CD14-positive monocyte (primary cell): Measurements from ENCODE around the gene KAZN. TPM values are rescaled to one million over a fixed set of nuclear protein-coding genes. Genes with fewer than 3 reads are reported as not detected.
"Not testable (repeated sequence)": the region's sequence is repeated elsewhere in the genome, so short reads cannot be mapped to it uniquely, and the experiment has no call there.

Experiments
- DNase-seq, 3 donors: peaks; one replicate each; pipeline ENCODE4 v3.0.0-alpha.2; 2011 to 2022
- H2AFZ ChIP-seq: 2 replicates; pipeline ENCODE4 v1.6.0; 2012; ENCODE audit warnings: mild to moderate bottlenecking, low read depth, low read length, inconsistent platforms; ENCODE audit not compliant: insufficient read depth, poor library complexity, severe bottlenecking
- H3K27ac ChIP-seq, 2 donors: 1 replicate in 1 of 2; 2 replicates in 1 of 2; pipeline ENCODE4 v1.5.1; 2012 to 2013; ENCODE audit warnings: low read length in 2 of 2, control low read depth in 1 of 2, inconsistent platforms in 1 of 2, low read depth in 1 of 2, mild to moderate bottlenecking in 1 of 2
- H3K27me3 ChIP-seq, 2 donors: one replicate each; pipeline versions ENCODE4 v1.6.0 to v1.6.1; 2011 to 2013; ENCODE audit warnings: low read length in 2 of 2; ENCODE audit not compliant: control insufficient read depth in 2 of 2, insufficient read depth in 2 of 2
- H3K36me3 ChIP-seq, 2 donors: replicated peaks in 1 of 2; 1 replicate in 1 of 2; 2 replicates in 1 of 2; pipeline versions ENCODE4 v1.5.1 to v1.6.1; 2012 to 2013; ENCODE audit warnings: low read length in 2 of 2, control low read depth in 1 of 2, inconsistent platforms in 1 of 2, mild to moderate bottlenecking in 1 of 2; ENCODE audit not compliant: insufficient read depth in 2 of 2, control insufficient read depth in 1 of 2
- H3K4me1 ChIP-seq, 2 donors: 1 replicate in 1 of 2; 2 replicates in 1 of 2; pipeline versions ENCODE4 v1.5.1 to v1.6.1; 2012 to 2013; ENCODE audit warnings: low read length in 2 of 2, control low read depth in 1 of 2, inconsistent platforms in 1 of 2, mild to moderate bottlenecking in 1 of 2, moderate library complexity in 1 of 2; ENCODE audit not compliant: insufficient read depth in 2 of 2, control insufficient read depth in 1 of 2
- H3K4me2 ChIP-seq: replicated peaks from 2 replicates; pipeline ENCODE3; 2012; ENCODE audit warnings: low read length, moderate library complexity, mild to moderate bottlenecking; ENCODE audit not compliant: poor library complexity, severe bottlenecking; ENCODE audit errors: extremely low read depth
- H3K4me3 ChIP-seq, 3 experiments: fragments of 200-600 bp in 1 of 3; sonication (generic) in 1 of 3; replicated peaks in 1 of 3; 1 replicate in 2 of 3; 2 replicates in 1 of 3; pipeline ENCODE4 v1.5.1; 2011 to 2013; ENCODE audit warnings: low read length in 3 of 3, mild to moderate bottlenecking in 3 of 3, control low read depth in 2 of 3, low read depth in 2 of 3, inconsistent platforms in 1 of 3, moderate library complexity in 1 of 3
- H3K79me2 ChIP-seq: 2 replicates; pipeline ENCODE4 v1.6.0; 2012; ENCODE audit warnings: mild to moderate bottlenecking, control low read depth, inconsistent platforms, low read length, moderate library complexity; ENCODE audit not compliant: insufficient read depth
- H3K9ac ChIP-seq: 2 replicates; pipeline ENCODE4 v1.6.0; 2017; ENCODE audit warnings: low read length, mild to moderate bottlenecking; ENCODE audit not compliant: insufficient read depth, poor library complexity, severe bottlenecking
- H3K9me3 ChIP-seq, 2 donors: replicated peaks in 1 of 2; 1 replicate in 1 of 2; 2 replicates in 1 of 2; pipeline versions ENCODE4 v1.5.1 to v1.6.1; 2012 to 2013; ENCODE audit warnings: low read length in 2 of 2, control low read depth in 1 of 2; ENCODE audit not compliant: control insufficient read depth in 1 of 2, insufficient read depth in 1 of 2
- H4K20me1 ChIP-seq: 2 replicates; pipeline ENCODE4 v1.6.0; 2012; ENCODE audit warnings: mild to moderate bottlenecking, low read length, control low read depth, moderate library complexity; ENCODE audit not compliant: insufficient read depth
- H3K27ac Mint-ChIP-seq, 7 donors: one replicate each; pipeline ENCODE4 v1.8.0; 2020; ENCODE audit warnings: mild to moderate bottlenecking in 7 of 7, mixed read lengths in 7 of 7, moderate library complexity in 6 of 7, inconsistent platforms in 2 of 7
- H3K27me3 Mint-ChIP-seq, 3 donors: one replicate each; pipeline ENCODE4 v1.8.0; 2021 to 2022; ENCODE audit warnings: low read depth in 3 of 3, mild to moderate bottlenecking in 3 of 3, mixed read lengths in 3 of 3, moderate library complexity in 3 of 3, inconsistent platforms in 1 of 3
- H3K36me3 Mint-ChIP-seq, 2 donors: one replicate each; pipeline ENCODE4 v1.8.0; 2020; ENCODE audit warnings: mixed read lengths in 2 of 2, inconsistent platforms in 1 of 2, mild to moderate bottlenecking in 1 of 2
- H3K4me1 Mint-ChIP-seq: one replicate; pipeline ENCODE4 v1.8.0; 2020; ENCODE audit warnings: mild to moderate bottlenecking, mixed read lengths
- H3K4me3 Mint-ChIP-seq, 2 donors: one replicate each; pipeline ENCODE4 v1.8.0; 2020; ENCODE audit warnings: mild to moderate bottlenecking in 2 of 2, mixed read lengths in 2 of 2, moderate library complexity in 1 of 2
- H3K9me3 Mint-ChIP-seq, 7 donors: one replicate each; pipeline ENCODE4 v1.8.0; 2020 to 2022; ENCODE audit warnings: mixed read lengths in 7 of 7, mild to moderate bottlenecking in 6 of 7, moderate library complexity in 6 of 7, inconsistent platforms in 2 of 7
- WGBS: methylation state at CpG from one replicate; pipeline ENCODE4 v1.1.5; 2013; ENCODE audit warnings: missing lambda C conversion rate; ENCODE audit not compliant: insufficient coverage; 5-methylcytosine and 5-hydroxymethylcytosine counted together
- intact Hi-C, 2 donors: fragments of 100-400 bp; cut with micrococcal nuclease; formaldehyde crosslinking; loops; one replicate each; pipeline versions ENCODE4 v1.15.0 to v1.15.1; 2023
- polyA plus RNA-seq, 3 donors: library from polyadenylated mRNA; depleted of rRNA in 1 of 3; unstranded in 2 of 3; stranded (reverse) in 1 of 3; fragments of 300-500 nt in 2 of 3; fragments of >200 nt in 1 of 3; fragmentation: Illumina TruSeq in 2 of 3; gene quantifications; 1 replicate in 2 of 3; 2 replicates in 1 of 3; pipeline ENCODE4 v1.2.3, GENCODE V29; 2012 to 2021
- TF ChIP-seq, protein P1 (sequence below): fragments of 200-600 bp; IDR thresholded peaks from one replicate; pipeline ENCODE4 v1.8.0; 2022; ENCODE audit warnings: antibody characterized with exemption, mild to moderate bottlenecking

KAZN gene
- polyA plus RNA-seq, 3 donors: not detected

DNA sequence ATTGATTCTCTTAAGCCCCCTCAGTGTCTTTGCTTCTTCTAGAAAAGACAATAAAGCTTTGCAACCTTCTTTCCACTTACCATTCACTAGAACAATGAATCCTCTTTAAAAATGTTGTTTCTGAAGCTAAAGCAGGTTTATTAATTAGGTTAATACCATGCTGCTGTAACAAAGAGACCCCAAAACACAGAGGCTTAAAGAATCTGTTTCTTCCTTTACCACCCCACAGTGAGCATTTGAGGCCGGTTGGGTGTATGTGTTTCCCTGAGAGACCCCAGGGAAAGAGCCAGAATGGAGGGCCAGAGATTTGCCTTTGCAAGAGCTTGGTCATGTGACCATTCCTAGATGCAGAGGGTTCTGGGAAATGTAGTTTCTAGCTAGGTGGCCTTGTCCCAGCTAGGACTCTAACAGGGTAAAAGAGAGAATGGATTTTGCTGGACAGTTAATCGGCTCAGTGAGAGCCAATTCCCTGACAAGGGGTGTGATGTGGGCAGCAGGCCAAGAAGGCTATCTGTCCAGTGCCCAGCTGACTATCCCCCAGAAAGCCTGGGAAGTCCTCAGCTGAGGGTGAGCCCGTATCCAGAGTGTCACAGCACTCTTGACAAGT lies 363.3 kb downstream of the KAZN start:
- no peak overlapping the region for H2AFZ ChIP-seq
- no peak overlapping the region for H3K4me2 ChIP-seq
- H3K36me3 Mint-ChIP-seq: no peaks in the 10 kb centered on the region
- no peaks in the 10 kb centered on the region for H3K4me1 ChIP-seq
- H3K4me1 Mint-ChIP-seq: no peaks in the 10 kb centered on the region
- no peak overlapping the region for H3K27ac Mint-ChIP-seq
- no peaks in the 10 kb centered on the region for H4K20me1 ChIP-seq
- DNase-seq: no peak
- H3K27ac ChIP-seq: no peak overlapping the region
- H3K27me3 ChIP-seq: no peaks in the 10 kb centered on the region
- H3K27me3 Mint-ChIP-seq: peaks cover 2% of the 10 kb centered on the region in 3 donors
- no peak overlapping the region for H3K4me3 Mint-ChIP-seq
- H3K36me3 ChIP-seq: no peaks in the 10 kb centered on the region
- H3K9me3 ChIP-seq: no peaks in the 10 kb centered on the region
- TF ChIP-seq, protein P1, sequence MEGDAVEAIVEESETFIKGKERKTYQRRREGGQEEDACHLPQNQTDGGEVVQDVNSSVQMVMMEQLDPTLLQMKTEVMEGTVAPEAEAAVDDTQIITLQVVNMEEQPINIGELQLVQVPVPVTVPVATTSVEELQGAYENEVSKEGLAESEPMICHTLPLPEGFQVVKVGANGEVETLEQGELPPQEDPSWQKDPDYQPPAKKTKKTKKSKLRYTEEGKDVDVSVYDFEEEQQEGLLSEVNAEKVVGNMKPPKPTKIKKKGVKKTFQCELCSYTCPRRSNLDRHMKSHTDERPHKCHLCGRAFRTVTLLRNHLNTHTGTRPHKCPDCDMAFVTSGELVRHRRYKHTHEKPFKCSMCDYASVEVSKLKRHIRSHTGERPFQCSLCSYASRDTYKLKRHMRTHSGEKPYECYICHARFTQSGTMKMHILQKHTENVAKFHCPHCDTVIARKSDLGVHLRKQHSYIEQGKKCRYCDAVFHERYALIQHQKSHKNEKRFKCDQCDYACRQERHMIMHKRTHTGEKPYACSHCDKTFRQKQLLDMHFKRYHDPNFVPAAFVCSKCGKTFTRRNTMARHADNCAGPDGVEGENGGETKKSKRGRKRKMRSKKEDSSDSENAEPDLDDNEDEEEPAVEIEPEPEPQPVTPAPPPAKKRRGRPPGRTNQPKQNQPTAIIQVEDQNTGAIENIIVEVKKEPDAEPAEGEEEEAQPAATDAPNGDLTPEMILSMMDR: no peak
- H3K4me3 ChIP-seq: no peak overlapping the region
- peaks cover 0 to 8% (median 0%) of the 10 kb centered on the region in 7 donors for H3K9me3 Mint-ChIP-seq
- H3K79me2 ChIP-seq: no peaks in the 10 kb centered on the region
- intact Hi-C loops: no loop called here
- 95% methylated on average over 3 of the region's 3 CpGs for WGBS
- no peak overlapping the region for H3K9ac ChIP-seq

DNA sequence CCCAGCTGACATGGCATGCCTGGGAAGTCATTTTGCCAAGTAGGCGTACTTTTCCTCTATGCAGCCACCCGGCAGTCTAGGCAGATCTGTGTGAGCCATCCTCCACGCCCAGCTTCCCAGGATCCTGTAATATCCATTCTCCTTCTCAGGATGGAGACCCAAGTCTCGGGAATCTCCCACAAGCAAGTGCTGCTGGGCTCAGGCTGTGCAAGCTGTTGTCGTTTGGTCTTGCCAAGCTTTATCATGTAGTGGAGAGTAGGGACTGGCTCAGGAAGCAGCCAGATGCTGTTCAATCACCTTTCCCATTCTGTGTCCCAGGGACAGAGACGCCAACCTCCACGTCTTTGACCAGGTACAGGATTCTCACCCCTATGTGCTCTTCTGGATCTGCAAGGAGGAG lies 363.9 kb downstream of the KAZN start:
- Histone ChIP-seq H3K9ac (no peak overlapping the region), H3K4me1 (no peaks in the 10 kb centered on the region), H3K4me2 (no peak overlapping the region), H3K9me3 (no peaks in the 10 kb centered on the region), H3K27ac (no peak overlapping the region), H3K79me2 (no peaks in the 10 kb centered on the region), H2AFZ (no peak overlapping the region), H4K20me1 (no peaks in the 10 kb centered on the region), H3K4me3 (no peak overlapping the region), H3K36me3 (no peaks in the 10 kb centered on the region), H3K27me3 (no peaks in the 10 kb centered on the region)
- H3K9me3 Mint-ChIP-seq: peaks cover 0 to 8% (median 0%) of the 10 kb centered on the region in 7 donors
- no peak overlapping the region for H3K4me3 Mint-ChIP-seq
- no peaks in the 10 kb centered on the region for H3K36me3 Mint-ChIP-seq
- TF ChIP-seq, protein P1: no peak
- intact Hi-C loops: no loop called here
- 90% methylated on average over 4 of the region's 7 CpGs for WGBS
- no peak for DNase-seq
- peaks cover 2 to 3% (median 2%) of the 10 kb centered on the region in 3 donors for H3K27me3 Mint-ChIP-seq
- no peak overlapping the region for H3K27ac Mint-ChIP-seq
- H3K4me1 Mint-ChIP-seq: no peaks in the 10 kb centered on the region

DNA sequence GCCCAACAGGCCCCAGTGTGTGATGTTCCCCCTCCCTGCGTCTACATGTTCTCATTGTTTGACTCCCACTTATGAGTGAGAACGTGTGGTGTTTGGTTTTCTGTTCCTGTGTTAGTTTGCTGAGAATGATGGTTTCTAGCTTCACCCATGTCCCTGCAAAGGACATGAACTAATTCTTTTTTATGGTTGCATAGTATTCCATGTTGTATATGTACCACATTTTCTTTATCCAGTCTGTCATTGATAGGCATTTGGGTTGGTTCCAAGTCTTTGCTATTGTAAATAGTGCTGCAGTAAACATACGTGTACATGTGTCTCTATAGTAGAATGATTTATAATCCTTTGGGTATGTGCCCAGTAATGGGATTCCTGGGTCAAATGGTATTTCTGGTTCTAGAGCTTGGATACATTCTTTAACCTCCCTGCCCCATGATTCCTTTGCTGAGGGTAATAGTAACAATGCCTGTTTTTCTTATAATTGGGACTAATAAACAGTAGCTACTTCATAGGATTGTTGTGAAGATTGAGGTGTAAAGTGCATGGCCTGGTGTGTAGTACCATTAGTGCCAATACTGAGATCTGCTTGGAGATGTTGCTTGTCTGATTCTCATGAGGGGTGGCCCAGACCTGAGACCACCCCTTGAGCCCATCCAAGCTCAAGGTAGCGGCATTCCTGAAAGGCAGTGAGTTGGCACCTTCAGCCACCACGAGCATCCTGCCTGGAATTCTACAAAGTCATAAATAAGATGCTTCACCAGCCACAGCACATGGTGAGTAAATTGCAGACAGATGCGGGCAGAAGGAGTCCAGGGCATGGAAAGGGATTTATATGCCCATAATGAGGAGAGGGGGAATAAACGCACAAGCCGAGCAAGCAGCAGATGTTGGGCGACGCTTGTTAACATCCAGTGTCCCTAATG lies 365.6 kb downstream of the KAZN start:
- H3K27ac Mint-ChIP-seq, H3K4me1 ChIP-seq, DNase-seq, H3K27me3 Mint-ChIP-seq, H3K4me1 Mint-ChIP-seq, H3K4me3 ChIP-seq, H3K79me2 ChIP-seq, H3K4me3 Mint-ChIP-seq, H3K4me2 ChIP-seq, H3K36me3 ChIP-seq, H2AFZ ChIP-seq, H4K20me1 ChIP-seq, H3K27ac ChIP-seq, H3K9me3 Mint-ChIP-seq, H3K9me3 ChIP-seq, H3K36me3 Mint-ChIP-seq, H3K9ac ChIP-seq, H3K27me3 ChIP-seq, intact Hi-C loops: not testable (repeated sequence)
- 100% methylated on average over 1 of the region's 10 CpGs for WGBS
